Measurements from ENCODE around the gene FKBP5. TPM values are rescaled to one million over a fixed set of nuclear protein-coding genes. Genes with fewer than 3 reads are reported as not detected.
"Not testable (repeated sequence)": the region's sequence is repeated elsewhere in the genome, so short reads cannot be mapped to it uniquely, and the experiment has no call there.

FKBP5 gene
- total RNA-seq, 1 donor from 2014 or later = 246 TPM

DNA sequence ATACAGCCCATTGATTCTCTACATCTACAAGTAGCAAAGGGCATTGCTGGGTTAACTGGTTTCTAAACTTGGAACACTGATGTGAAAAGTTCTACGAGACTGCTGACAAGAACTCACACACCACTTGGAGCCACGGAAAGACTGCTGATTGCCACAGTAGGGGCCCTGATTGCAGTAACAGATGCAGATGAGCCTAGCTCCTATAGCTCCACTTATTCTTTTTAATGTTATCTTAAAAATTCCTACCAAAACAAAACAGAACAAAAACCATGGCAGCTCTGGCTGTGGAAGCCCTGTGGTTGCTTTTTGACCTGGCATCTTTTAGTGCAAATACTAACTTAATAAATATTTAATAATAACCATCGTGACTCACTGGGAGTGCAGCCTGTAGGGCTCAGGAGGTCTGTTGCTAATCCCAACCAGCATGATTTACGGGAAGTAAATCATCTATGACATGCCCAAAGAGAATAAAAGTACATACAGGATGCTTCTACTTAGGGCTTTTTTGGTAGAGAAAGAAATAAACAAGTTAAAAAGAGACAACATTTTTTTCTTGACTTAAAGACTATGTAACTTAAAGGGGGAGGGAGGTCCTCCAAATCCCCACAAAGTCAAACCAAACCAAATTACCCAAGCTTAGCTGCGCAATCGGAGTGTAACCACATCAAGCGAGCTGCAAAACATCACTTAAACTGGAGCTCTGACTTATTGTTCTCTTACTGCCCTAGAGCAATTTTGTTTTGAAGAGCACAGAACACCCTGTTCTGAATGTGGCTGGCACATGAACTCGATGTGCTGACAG lies 87.2 kb downstream of the FKBP5 start:
- intact Hi-C loops (cut with DNase I) = loop anchor here (2.0 to 5.0 kb wide), 3 partner anchors 86 to 125 kb away; partner anchors contain the start of genes FKBP5 and TEAD3
- Histone ChIP-seq H3K4me3 (peak overlapping the region; percentile 9 to 17), H3K27me3 (no peaks in the 10 kb centered on the region), H3K4me1 (peaks cover 91% of the 10 kb centered on the region), H3K36me3 (peaks cover 0 to 8% of the 10 kb centered on the region in 2 donors), H3K9me3 (no peaks in the 10 kb centered on the region), H3K27ac (peak overlapping the region; percentile 96)
- peak in 1 of 2 donors; percentile 96 for DNase-seq (ENCODE audit: extremely low spot score in 2 of 2)
- peak; percentile 57 to 99 for TF ChIP-seq POLR2AphosphoS5 (IDR thresholded peaks at IDR 0.05; ENCODE audit: insufficient read depth in 1 of 2, low read depth in 1 of 2)
- peak in 1 of 2 donors; percentile 15 for TF ChIP-seq POLR2A (IDR thresholded peaks at IDR 0.05)
- TF ChIP-seq CTCF (IDR thresholded peaks at IDR 0.05) = no peak

DNA sequence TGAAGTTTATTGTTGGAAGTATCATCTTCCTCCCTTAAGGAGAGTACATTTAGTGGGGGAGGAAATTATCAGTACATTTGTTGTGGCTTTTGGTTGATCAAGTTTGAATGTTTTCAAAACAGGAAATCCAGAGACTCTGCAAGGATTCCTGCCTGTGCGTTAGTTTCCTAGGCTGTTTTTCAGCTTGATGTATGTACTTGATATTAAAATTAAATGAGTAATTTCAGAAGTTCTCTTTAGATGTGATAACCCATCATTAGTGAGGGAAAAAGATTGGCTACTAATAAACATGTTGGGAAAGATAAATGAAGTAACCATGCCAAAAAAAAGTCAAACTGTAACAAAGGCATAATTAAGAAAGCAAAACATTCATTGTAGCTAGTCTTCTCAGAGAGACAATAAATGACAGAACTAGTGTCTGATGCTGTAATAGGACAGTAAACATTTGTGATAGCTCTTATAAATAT lies 88.0 kb downstream of the FKBP5 start:
- DNase-seq (ENCODE audit: extremely low spot score in 2 of 2) = no peak
- TF ChIP-seq POLR2AphosphoS5 (IDR thresholded peaks at IDR 0.05; ENCODE audit: insufficient read depth in 1 of 2, low read depth in 1 of 2) = peak; percentile 13 to 43
- TF ChIP-seq POLR2A (IDR thresholded peaks at IDR 0.05) = no peak
- intact Hi-C loops (cut with DNase I) = loop anchor here (2.0 to 5.0 kb wide), 3 partner anchors 87 to 126 kb away; partner anchors contain the start of genes FKBP5 and TEAD3
- Histone ChIP-seq H3K27ac (peak overlapping the region; percentile 96), H3K27me3 (no peaks in the 10 kb centered on the region), H3K4me1 (peaks cover 96% of the 10 kb centered on the region), H3K4me3 (peak overlapping the region; percentile 9 to 17), H3K9me3 (no peaks in the 10 kb centered on the region), H3K36me3 (peaks cover 0 to 15% of the 10 kb centered on the region in 2 donors)

- Histone ChIP-seq H3K9me3 (no peaks in the 10 kb centered on the region), H3K27ac (peak overlapping the region; percentile 96), H3K4me3 (no peak overlapping the region), H3K4me1 (peaks cover 96% of the 10 kb centered on the region), H3K36me3 (peaks cover 0 to 22% of the 10 kb centered on the region in 2 donors), H3K27me3 (no peaks in the 10 kb centered on the region)
- TF ChIP-seq POLR2AphosphoS5 (IDR thresholded peaks at IDR 0.05; ENCODE audit: insufficient read depth in 1 of 2, low read depth in 1 of 2) (no peak), POLR2A (IDR thresholded peaks at IDR 0.05) (no peak), CTCF (IDR thresholded peaks at IDR 0.05) (no peak)
- intact Hi-C loops (cut with DNase I) = loop anchor here (2.0 to 5.0 kb wide), 3 partner anchors 87 to 127 kb away; partner anchors contain the start of genes FKBP5 and TEAD3
- no peak for DNase-seq (ENCODE audit: extremely low spot score in 2 of 2)
Observed at GRCh38 chr6:35599761-35600658, 88.7 kb downstream of the FKBP5 start.

- intact Hi-C loops (cut with DNase I) = not testable (repeated sequence)
- Histone ChIP-seq H3K4me1 (peaks cover 96% of the 10 kb centered on the region), H3K27ac (peak overlapping the region; percentile 96)
Observed at GRCh38 chr6:35598621-35599020, 90.1 kb downstream of the FKBP5 start.

GRCh38 chr6:35596448-35597442 lies 92.0 kb downstream of the FKBP5 start:
- peaks cover 99% of the 10 kb centered on the region for H3K4me1 ChIP-seq
- H3K4me3 ChIP-seq = no peak overlapping the region
- H3K36me3 ChIP-seq = peaks cover 0 to 46% of the 10 kb centered on the region in 2 donors
- TF ChIP-seq CTCF (IDR thresholded peaks at IDR 0.05) (no peak), POLR2AphosphoS5 (IDR thresholded peaks at IDR 0.05; ENCODE audit: insufficient read depth in 1 of 2, low read depth in 1 of 2) (peak in 1 of 2 donors; percentile 72)
- no peaks in the 10 kb centered on the region for H3K9me3 ChIP-seq
- intact Hi-C loops (cut with DNase I) = no loop called here
- H3K27ac ChIP-seq = peak overlapping the region; percentile 96
- H3K27me3 ChIP-seq = no peaks in the 10 kb centered on the region
- no peak for DNase-seq (ENCODE audit: extremely low spot score in 2 of 2)

More at GRCh38 chr6:35598621-35599020, 90.1 kb downstream of the FKBP5 start:
- peaks cover 0 to 30% of the 10 kb centered on the region in 2 donors for H3K36me3 ChIP-seq
- H3K27me3 ChIP-seq; H3K4me3 ChIP-seq; DNase-seq (ENCODE audit: extremely low spot score in 2 of 2); H3K9me3 ChIP-seq: not testable (repeated sequence)
